ENCODE data around the gene ZNF566.

- no peak for TF ChIP-seq TEAD4 (IDR thresholded peaks at IDR 0.05)
- no peak for TF ChIP-seq CEBPB (IDR thresholded peaks at IDR 0.05)
- TF ChIP-seq EP300 (IDR thresholded peaks at IDR 0.05; ENCODE audit: borderline replicate concordance) = no peak
Observed at GRCh38 chr19:36514012-36514612, 24.8 kb upstream of the ZNF566 start.
